C4-2B (cell line): ENCODE measurements around the gene SNTB2.

Experiments used
- CTCF ChIP-seq: fragments of 450-650 bp; conservative IDR thresholded peaks from 2 replicates; pipeline ENCODE4 v1.5.1; 2017; ENCODE audit warnings: mild to moderate bottlenecking
- ZFX ChIP-seq: fragments of 450-650 bp; IDR thresholded peaks from 2 replicates; pipeline ENCODE4 v1.6.1; 2017

DNA sequence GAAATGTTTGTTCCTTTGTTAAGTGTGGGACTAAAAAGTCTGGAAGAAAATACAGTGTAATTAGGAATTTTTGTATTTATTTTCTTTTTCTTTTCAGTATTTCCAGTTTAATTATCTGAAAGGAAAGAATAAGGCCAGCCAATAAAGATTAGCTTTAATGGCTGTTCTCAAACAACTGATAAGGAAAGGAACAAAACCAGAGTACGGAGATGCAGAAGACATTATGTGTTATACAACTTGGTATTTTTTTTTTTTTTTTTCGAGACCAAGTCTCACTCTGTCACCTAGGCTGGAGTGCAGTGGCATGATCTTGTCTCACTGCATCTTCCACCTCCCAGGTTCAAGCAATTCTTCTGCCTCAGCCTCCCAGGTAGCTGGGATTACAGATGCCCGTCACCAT, 47.5 kb downstream of the SNTB2 start:
- no peak for TF ChIP-seq CTCF
- TF ChIP-seq ZFX = no peak
